HCT116 (cell line): ENCODE data around the gene LMOD1.

Source experiments
- CTCF ChIP-seq, 3 experiments: fragments of 200-600 bp in 1 of 3; sonication (generic) in 1 of 3; IDR thresholded peaks in 2 of 3; conservative IDR thresholded peaks in 1 of 3; 2 replicates each; pipeline ENCODE4 v1.5.1; 2012 to 2017; ENCODE audit warnings: low read depth in 2 of 3, low read length in 2 of 3, antibody characterized with exemption in 1 of 3, borderline replicate concordance in 1 of 3, control low read depth in 1 of 3, mild to moderate bottlenecking in 1 of 3, mixed read lengths in 1 of 3, mixed run types in 1 of 3, moderate library complexity in 1 of 3; ENCODE audit not compliant: insufficient read depth in 1 of 3
- EZH2phosphoT487 ChIP-seq: fragments of 200-600 bp; IDR thresholded peaks from 2 replicates; pipeline ENCODE4 v1.6.1; 2018; ENCODE audit warnings: antibody characterized with exemption, borderline replicate concordance
- RAD21 ChIP-seq: IDR thresholded peaks from 2 replicates; pipeline ENCODE4 v1.6.1; 2012; ENCODE audit warnings: low read depth, mild to moderate bottlenecking

DNA sequence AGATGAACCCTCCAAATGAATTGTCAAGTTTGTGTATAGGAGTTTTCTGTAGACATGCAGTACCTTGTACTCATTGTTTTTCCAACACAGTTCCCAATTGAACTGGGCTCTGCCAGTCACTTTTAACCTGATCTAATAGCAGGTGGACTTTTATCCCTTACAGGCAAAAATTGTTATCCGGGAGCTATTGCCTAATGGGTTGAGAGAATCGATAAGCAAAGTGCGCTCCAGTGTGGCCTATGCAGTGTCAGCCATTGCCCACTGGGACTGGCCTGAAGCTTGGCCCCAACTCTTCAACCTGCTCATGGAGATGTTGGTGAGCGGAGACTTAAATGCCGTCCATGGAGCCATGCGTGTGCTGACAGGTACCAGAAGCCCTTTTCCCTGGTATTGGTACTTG, 98.1 kb downstream of the LMOD1 start:
- TF ChIP-seq CTCF (IDR thresholded peaks at IDR 0.05 in 2 of 3, conservative IDR thresholded peaks at IDR 0.05 in 1 of 3; ENCODE audit: borderline replicate concordance in 1 of 3, insufficient read depth in 1 of 3, low read depth in 2 of 3, low read length in 2 of 3): no peak
- TF ChIP-seq EZH2phosphoT487: no peak
- TF ChIP-seq RAD21: no peak
